Endometrial microvascular endothelial cells (primary cell): ENCODE data around the gene SBK1. TPM values are rescaled to one million over a fixed set of nuclear protein-coding genes. Genes with fewer than 3 reads are reported as not detected.
"Not testable (repeated sequence)": the region's sequence is repeated elsewhere in the genome, so short reads cannot be mapped to it uniquely, and the experiment has no call there.

Source experiments
- in situ Hi-C: cut with HindIII; loops from 2 replicates; pipeline ENCODE4 v1.10.0; 2017; ENCODE audit warnings: low sequenced_read_pairs, low pct_unique_long_range_greater_than_20kb; ENCODE audit errors: inconsistent ontology term
- total RNA-seq: library from RNA; depleted of rRNA; stranded (reverse); fragments of >200 nt; gene quantifications from one replicate; pipeline ENCODE4 v1.2.3, GENCODE V29; 2015; ENCODE audit errors: inconsistent ontology term

The SBK1 gene
- total RNA-seq: not detected

- in situ Hi-C loops: no loop called here
These were observed at the start of gene SBK1 for GRCh38 chr16:28291651-28292626. Gene SBK1, plus strand, starts transcription at chr16:28292525. Its CDS starts 24,867 bp downstream, at chr16:28317392.

- in situ Hi-C loops: not testable (repeated sequence)
These were observed 42.8 kb upstream of the SBK1 start for GRCh38 chr16:28249483-28249882.

- in situ Hi-C loops: no loop called here
These were observed 41.3 kb upstream of the SBK1 start for GRCh38 chr16:28250999-28251398.

- in situ Hi-C loops: no loop called here
These were observed 38.2 kb upstream of the SBK1 start for GRCh38 chr16:28254158-28254557.

- in situ Hi-C loops: no loop called here
These were observed 36.5 kb upstream of the SBK1 start for GRCh38 chr16:28255838-28256237.

GRCh38 chr16:28257256-28257655, 35.1 kb upstream of the SBK1 start:
- in situ Hi-C loops: no loop called here

- in situ Hi-C loops: no loop called here
These were observed 33.8 kb upstream of the SBK1 start for GRCh38 chr16:28258567-28258966.

GRCh38 chr16:28259091-28259780, 33.1 kb upstream of the SBK1 start:
- in situ Hi-C loops: no loop called here

GRCh38 chr16:28259781-28260150, 32.6 kb upstream of the SBK1 start:
- in situ Hi-C loops: no loop called here

- in situ Hi-C loops: no loop called here
These were observed 32.1 kb upstream of the SBK1 start for GRCh38 chr16:28260193-28260592.

GRCh38 chr16:28261942-28262341, 30.4 kb upstream of the SBK1 start:
- in situ Hi-C loops: no loop called here

- in situ Hi-C loops: no loop called here
These were observed 29.0 kb upstream of the SBK1 start for GRCh38 chr16:28263305-28263704.

GRCh38 chr16:28264656-28265055, 27.7 kb upstream of the SBK1 start:
- in situ Hi-C loops: no loop called here

- in situ Hi-C loops: no loop called here
These were observed 26.5 kb upstream of the SBK1 start for GRCh38 chr16:28265822-28266221.

- in situ Hi-C loops: no loop called here
These were observed 25.0 kb upstream of the SBK1 start for GRCh38 chr16:28267356-28267755.

GRCh38 chr16:28273511-28273910, 18.8 kb upstream of the SBK1 start:
- in situ Hi-C loops: no loop called here

- in situ Hi-C loops: no loop called here
These were observed 17.6 kb upstream of the SBK1 start for GRCh38 chr16:28274676-28275075.

- in situ Hi-C loops: no loop called here
These were observed 16.0 kb upstream of the SBK1 start for GRCh38 chr16:28276301-28276700.

GRCh38 chr16:28277537-28278388, 14.6 kb upstream of the SBK1 start:
- in situ Hi-C loops: no loop called here
